Measurements from ENCODE around the gene SAYSD1. TPM values are rescaled to one million over a fixed set of nuclear protein-coding genes. Genes with fewer than 3 reads are reported as not detected.

Gene SAYSD1
- total and polyA plus RNA-seq, 5 donors from 2014 or later, result 20.6 to 33.6 (median 24.1) TPM

GRCh38 chr6:39093149-39093708 is 21.8 kb downstream of the SAYSD1 start:
- H3K27ac ChIP-seq (ENCODE audit: insufficient read depth, low read length, poor library complexity, severe bottlenecking), result no peak overlapping the region
- DNase-seq (no peak), ATAC-seq (ENCODE audit: low read depth in 2 of 2) (no peak)
- no peaks in the 10 kb centered on the region for H3K27me3 ChIP-seq (ENCODE audit: control insufficient read depth, insufficient read depth, low read length)
- Mint-ChIP-seq H3K36me3 (no peaks in the 10 kb centered on the region), H3K27ac (no peak overlapping the region), H3K9me3 (no peaks in the 10 kb centered on the region), H3K4me1 (peaks cover 0 to 2% (median 0%) of the 10 kb centered on the region in 4 donors), H3K27me3 (peaks cover 21% of the 10 kb centered on the region), H3K4me3 (no peak overlapping the region)
- H3K9me3 ChIP-seq (ENCODE audit: control insufficient read depth in 2 of 2, low read length in 2 of 2), result no peaks in the 10 kb centered on the region
- no peak overlapping the region for H3K4me3 ChIP-seq (ENCODE audit: low read depth, low read length)
- H3K4me1 ChIP-seq (ENCODE audit: control insufficient read depth, insufficient read depth, low read length, poor library complexity, severe bottlenecking), result no peaks in the 10 kb centered on the region
- H3K36me3 ChIP-seq (ENCODE audit: control insufficient read depth, insufficient read depth, low read length), result no peaks in the 10 kb centered on the region

DNA sequence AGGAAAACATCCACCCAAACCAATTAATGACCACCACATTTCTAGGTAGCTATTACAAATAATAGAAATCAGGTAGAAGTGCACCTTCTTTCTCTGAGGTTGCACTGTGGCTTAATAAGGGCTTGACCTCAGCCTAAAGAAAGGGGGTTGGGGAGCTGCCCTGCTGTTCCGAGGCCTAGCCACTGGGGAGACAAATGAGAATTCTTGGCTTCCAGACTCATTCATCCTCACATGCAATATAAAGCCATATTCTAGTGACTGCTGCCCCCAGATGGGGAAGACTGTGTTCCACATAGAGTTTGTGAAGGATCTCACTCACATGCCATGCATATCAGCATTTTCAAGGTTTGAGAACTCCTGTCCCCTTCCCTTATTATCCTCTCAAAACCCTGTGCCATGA is 22.9 kb downstream of the SAYSD1 start:
- Histone ChIP-seq H3K4me3 (ENCODE audit: low read depth, low read length) (no peak overlapping the region), H3K9me3 (ENCODE audit: control insufficient read depth in 2 of 2, low read length in 2 of 2) (no peaks in the 10 kb centered on the region), H3K4me1 (ENCODE audit: control insufficient read depth, insufficient read depth, low read length, poor library complexity, severe bottlenecking) (no peaks in the 10 kb centered on the region), H3K27me3 (ENCODE audit: control insufficient read depth, insufficient read depth, low read length) (no peaks in the 10 kb centered on the region), H3K27ac (ENCODE audit: insufficient read depth, low read length, poor library complexity, severe bottlenecking) (no peak overlapping the region), H3K36me3 (ENCODE audit: control insufficient read depth, insufficient read depth, low read length) (no peaks in the 10 kb centered on the region)
- Mint-ChIP-seq H3K4me3 (no peak overlapping the region), H3K4me1 (peaks cover 0 to 2% (median 0%) of the 10 kb centered on the region in 4 donors), H3K36me3 (no peaks in the 10 kb centered on the region), H3K27ac (no peak overlapping the region), H3K9me3 (no peaks in the 10 kb centered on the region), H3K27me3 (peaks cover 26% of the 10 kb centered on the region)
- DNase-seq, result no peak
- no peak for ATAC-seq (ENCODE audit: low read depth in 2 of 2)

DNA sequence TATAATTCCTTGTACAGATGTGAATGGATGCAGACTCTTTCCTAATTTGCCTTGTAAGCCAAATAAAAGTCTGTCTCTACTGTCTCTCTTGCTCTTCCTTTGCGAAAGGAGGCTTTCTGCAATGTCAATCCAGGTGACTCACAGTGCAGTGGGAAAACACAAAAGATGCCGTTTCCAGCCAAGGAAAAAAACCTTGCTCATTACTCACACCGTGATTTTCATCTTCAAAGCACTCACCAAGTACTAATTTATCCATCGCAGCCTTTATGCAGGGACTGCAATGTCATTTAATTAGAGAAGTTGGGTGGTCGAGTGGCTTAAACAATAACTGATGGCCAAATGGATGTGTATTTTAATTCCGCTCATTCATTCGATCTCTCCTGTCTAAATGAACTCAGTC is 23.8 kb downstream of the SAYSD1 start:
- Histone ChIP-seq H3K27me3 (ENCODE audit: control insufficient read depth, insufficient read depth, low read length) (no peaks in the 10 kb centered on the region), H3K9me3 (ENCODE audit: control insufficient read depth in 2 of 2, low read length in 2 of 2) (no peaks in the 10 kb centered on the region), H3K27ac (ENCODE audit: insufficient read depth, low read length, poor library complexity, severe bottlenecking) (no peak overlapping the region), H3K36me3 (ENCODE audit: control insufficient read depth, insufficient read depth, low read length) (no peaks in the 10 kb centered on the region), H3K4me1 (ENCODE audit: control insufficient read depth, insufficient read depth, low read length, poor library complexity, severe bottlenecking) (peaks cover 3% of the 10 kb centered on the region), H3K4me3 (ENCODE audit: low read depth, low read length) (no peak overlapping the region)
- no peak overlapping the region for H3K27ac Mint-ChIP-seq
- peaks cover 33% of the 10 kb centered on the region for H3K27me3 Mint-ChIP-seq
- peaks cover 0 to 4% (median under 1%) of the 10 kb centered on the region in 4 donors for H3K4me1 Mint-ChIP-seq
- H3K4me3 Mint-ChIP-seq, result no peak overlapping the region
- DNase-seq (no peak), ATAC-seq (ENCODE audit: low read depth in 2 of 2) (no peak)
- no peaks in the 10 kb centered on the region for H3K36me3 Mint-ChIP-seq
- H3K9me3 Mint-ChIP-seq, result no peaks in the 10 kb centered on the region

DNA sequence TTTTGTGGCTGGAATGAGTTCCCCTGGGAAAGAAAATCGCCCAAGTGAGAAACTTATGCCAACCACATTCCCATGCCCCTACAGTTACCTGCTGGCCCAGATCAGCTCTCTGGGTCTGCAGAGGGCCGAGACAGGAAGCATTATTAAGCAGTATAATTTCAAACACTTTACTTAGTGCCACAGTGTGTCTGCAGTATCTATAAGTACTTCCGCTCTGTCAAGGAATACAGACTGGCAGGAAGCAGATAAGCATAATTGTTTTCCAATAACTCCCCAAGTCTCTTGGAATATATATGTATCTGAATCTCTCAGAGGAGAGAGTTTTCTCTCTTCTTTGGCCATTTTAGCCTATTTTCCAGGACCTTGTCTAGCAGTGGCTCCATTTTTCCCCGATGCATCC is 24.9 kb downstream of the SAYSD1 start:
- Histone ChIP-seq H3K4me1 (ENCODE audit: control insufficient read depth, insufficient read depth, low read length, poor library complexity, severe bottlenecking) (peaks cover 6% of the 10 kb centered on the region), H3K9me3 (ENCODE audit: control insufficient read depth in 2 of 2, low read length in 2 of 2) (no peaks in the 10 kb centered on the region), H3K27ac (ENCODE audit: insufficient read depth, low read length, poor library complexity, severe bottlenecking) (no peak overlapping the region), H3K27me3 (ENCODE audit: control insufficient read depth, insufficient read depth, low read length) (no peaks in the 10 kb centered on the region), H3K4me3 (ENCODE audit: low read depth, low read length) (no peak overlapping the region), H3K36me3 (ENCODE audit: control insufficient read depth, insufficient read depth, low read length) (no peaks in the 10 kb centered on the region)
- H3K27me3 Mint-ChIP-seq, result peaks cover 37% of the 10 kb centered on the region
- H3K4me3 Mint-ChIP-seq, result no peak overlapping the region
- ATAC-seq (ENCODE audit: low read depth in 2 of 2), result no peak
- no peaks in the 10 kb centered on the region for H3K9me3 Mint-ChIP-seq
- peaks cover 0 to 4% (median 2%) of the 10 kb centered on the region in 4 donors for H3K4me1 Mint-ChIP-seq
- H3K36me3 Mint-ChIP-seq, result no peaks in the 10 kb centered on the region
- no peak for DNase-seq
- peak overlapping the region in 2 of 3 donors; percentile 29 to 52 for H3K27ac Mint-ChIP-seq

DNA sequence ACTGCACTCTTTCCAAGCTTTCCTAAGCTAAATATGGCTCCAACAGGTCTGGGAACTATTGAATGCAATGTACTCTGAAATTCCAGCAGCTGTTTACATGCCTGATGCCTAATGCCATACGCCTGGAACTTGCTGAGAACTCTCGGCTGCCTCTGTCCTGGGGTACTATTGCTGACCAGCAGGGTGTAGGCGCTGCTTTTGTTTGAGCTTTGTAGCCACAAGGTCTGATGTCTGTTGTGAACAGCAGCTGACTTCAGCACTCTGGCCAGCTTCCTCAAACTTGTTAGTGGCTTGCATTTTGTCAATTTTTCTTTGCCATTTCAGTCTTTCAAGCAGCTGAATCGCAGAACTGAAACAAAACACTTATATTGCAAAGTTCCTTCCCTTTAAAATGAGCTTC is 26.7 kb downstream of the SAYSD1 start:
- Mint-ChIP-seq H3K9me3 (no peaks in the 10 kb centered on the region), H3K27ac (no peak overlapping the region), H3K27me3 (peaks cover 43% of the 10 kb centered on the region), H3K36me3 (no peaks in the 10 kb centered on the region), H3K4me1 (peaks cover 0 to 4% (median 2%) of the 10 kb centered on the region in 4 donors), H3K4me3 (no peak overlapping the region)
- peaks cover 6% of the 10 kb centered on the region for H3K4me1 ChIP-seq (ENCODE audit: control insufficient read depth, insufficient read depth, low read length, poor library complexity, severe bottlenecking)
- DNase-seq (no peak), ATAC-seq (ENCODE audit: low read depth in 2 of 2) (no peak)
- H3K27ac ChIP-seq (ENCODE audit: insufficient read depth, low read length, poor library complexity, severe bottlenecking), result no peak overlapping the region
- no peaks in the 10 kb centered on the region for H3K9me3 ChIP-seq (ENCODE audit: control insufficient read depth in 2 of 2, low read length in 2 of 2)
- no peaks in the 10 kb centered on the region for H3K36me3 ChIP-seq (ENCODE audit: control insufficient read depth, insufficient read depth, low read length)
- H3K4me3 ChIP-seq (ENCODE audit: low read depth, low read length), result no peak overlapping the region
- no peaks in the 10 kb centered on the region for H3K27me3 ChIP-seq (ENCODE audit: control insufficient read depth, insufficient read depth, low read length)

- H3K4me3 ChIP-seq (ENCODE audit: low read depth, low read length), result no peak overlapping the region
- H3K4me1 ChIP-seq (ENCODE audit: control insufficient read depth, insufficient read depth, low read length, poor library complexity, severe bottlenecking), result peaks cover 6% of the 10 kb centered on the region
- H3K9me3 ChIP-seq (ENCODE audit: control insufficient read depth in 2 of 2, low read length in 2 of 2), result no peaks in the 10 kb centered on the region
- no peak for ATAC-seq (ENCODE audit: low read depth in 2 of 2)
- Mint-ChIP-seq H3K27ac (no peak overlapping the region), H3K9me3 (no peaks in the 10 kb centered on the region), H3K36me3 (no peaks in the 10 kb centered on the region), H3K4me3 (no peak overlapping the region), H3K4me1 (peaks cover 0 to 4% (median 2%) of the 10 kb centered on the region in 4 donors), H3K27me3 (peaks cover 44% of the 10 kb centered on the region)
- H3K27me3 ChIP-seq (ENCODE audit: control insufficient read depth, insufficient read depth, low read length), result no peaks in the 10 kb centered on the region
- DNase-seq, result no peak
- H3K36me3 ChIP-seq (ENCODE audit: control insufficient read depth, insufficient read depth, low read length), result no peaks in the 10 kb centered on the region
- H3K27ac ChIP-seq (ENCODE audit: insufficient read depth, low read length, poor library complexity, severe bottlenecking), result no peak overlapping the region
Measured at GRCh38 chr6:39087197-39087596, 27.8 kb downstream of the SAYSD1 start.

- Mint-ChIP-seq H3K4me3 (no peak overlapping the region), H3K4me1 (peaks cover 0 to 4% (median 2%) of the 10 kb centered on the region in 4 donors), H3K36me3 (no peaks in the 10 kb centered on the region), H3K27ac (peak overlapping the region in 1 of 3 donors; percentile 45), H3K9me3 (no peaks in the 10 kb centered on the region), H3K27me3 (peaks cover 40% of the 10 kb centered on the region)
- peaks cover 6% of the 10 kb centered on the region for H3K4me1 ChIP-seq (ENCODE audit: control insufficient read depth, insufficient read depth, low read length, poor library complexity, severe bottlenecking)
- no peak for ATAC-seq (ENCODE audit: low read depth in 2 of 2)
- H3K36me3 ChIP-seq (ENCODE audit: control insufficient read depth, insufficient read depth, low read length), result no peaks in the 10 kb centered on the region
- no peak overlapping the region for H3K27ac ChIP-seq (ENCODE audit: insufficient read depth, low read length, poor library complexity, severe bottlenecking)
- H3K27me3 ChIP-seq (ENCODE audit: control insufficient read depth, insufficient read depth, low read length), result no peaks in the 10 kb centered on the region
- no peak for DNase-seq
- no peaks in the 10 kb centered on the region for H3K9me3 ChIP-seq (ENCODE audit: control insufficient read depth in 2 of 2, low read length in 2 of 2)
- no peak overlapping the region for H3K4me3 ChIP-seq (ENCODE audit: low read depth, low read length)
Measured at GRCh38 chr6:39086711-39087110, 28.3 kb downstream of the SAYSD1 start.

- Mint-ChIP-seq H3K4me3 (no peak overlapping the region), H3K4me1 (peaks cover 0 to 4% (median 2%) of the 10 kb centered on the region in 4 donors), H3K27ac (peak overlapping the region in 1 of 3 donors; percentile 15), H3K36me3 (no peaks in the 10 kb centered on the region), H3K9me3 (no peaks in the 10 kb centered on the region), H3K27me3 (peaks cover 36% of the 10 kb centered on the region)
- Histone ChIP-seq H3K9me3 (ENCODE audit: control insufficient read depth in 2 of 2, low read length in 2 of 2) (no peaks in the 10 kb centered on the region), H3K4me1 (ENCODE audit: control insufficient read depth, insufficient read depth, low read length, poor library complexity, severe bottlenecking) (peaks cover 6% of the 10 kb centered on the region), H3K4me3 (ENCODE audit: low read depth, low read length) (no peak overlapping the region), H3K36me3 (ENCODE audit: control insufficient read depth, insufficient read depth, low read length) (no peaks in the 10 kb centered on the region), H3K27ac (ENCODE audit: insufficient read depth, low read length, poor library complexity, severe bottlenecking) (no peak overlapping the region), H3K27me3 (ENCODE audit: control insufficient read depth, insufficient read depth, low read length) (no peaks in the 10 kb centered on the region)
- peak in 1 of 3 donors; percentile 41 for DNase-seq
- ATAC-seq (ENCODE audit: low read depth in 2 of 2), result no peak
Measured at GRCh38 chr6:39086294-39086693, 28.7 kb downstream of the SAYSD1 start.
